HG03354 (cell line): Measurements from ENCODE around the gene SSR3.

Source experiments
- ATAC-seq: cut with Tn5 transposase; IDR thresholded peaks from one replicate; pipeline ENCODE4 v1.9.1; 2021; ENCODE audit warnings: mild to moderate bottlenecking; ENCODE audit not compliant: unreplicated experiment, poor library complexity, severe bottlenecking

The SSR3 gene

GRCh38 chr3:156507285-156507684 lies 47.6 kb downstream of the SSR3 start:
- ATAC-seq: no peak

DNA sequence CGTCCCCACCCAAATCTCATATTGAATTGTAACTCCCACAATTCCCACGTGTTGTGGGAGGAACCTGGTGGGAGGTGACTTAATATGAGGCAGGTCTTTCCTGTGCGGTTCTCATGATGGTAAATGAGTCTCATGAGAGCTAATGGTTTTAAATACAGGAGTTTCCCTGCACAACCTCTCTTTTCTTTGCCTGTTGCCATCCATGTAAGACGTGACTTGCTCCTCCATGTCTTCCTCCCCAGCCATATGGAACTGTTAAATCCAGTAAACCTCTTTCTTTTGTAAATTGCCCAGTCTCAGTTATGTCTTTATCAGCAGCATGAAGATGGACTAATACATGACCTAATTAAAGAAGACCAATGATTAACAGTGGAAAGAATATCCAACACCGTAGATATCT lies 56.6 kb downstream of the SSR3 start:
- no peak for ATAC-seq

- ATAC-seq: no peak
Measured at GRCh38 chr3:156497326-156497725, 57.6 kb downstream of the SSR3 start.

GRCh38 chr3:156495816-156496215 lies 59.1 kb downstream of the SSR3 start:
- no peak for ATAC-seq

- peak; percentile 51 for ATAC-seq
Measured at GRCh38 chr3:156493887-156494286, 61.0 kb downstream of the SSR3 start.

- no peak for ATAC-seq
Measured at GRCh38 chr3:156492801-156493261, 62.1 kb downstream of the SSR3 start.

DNA sequence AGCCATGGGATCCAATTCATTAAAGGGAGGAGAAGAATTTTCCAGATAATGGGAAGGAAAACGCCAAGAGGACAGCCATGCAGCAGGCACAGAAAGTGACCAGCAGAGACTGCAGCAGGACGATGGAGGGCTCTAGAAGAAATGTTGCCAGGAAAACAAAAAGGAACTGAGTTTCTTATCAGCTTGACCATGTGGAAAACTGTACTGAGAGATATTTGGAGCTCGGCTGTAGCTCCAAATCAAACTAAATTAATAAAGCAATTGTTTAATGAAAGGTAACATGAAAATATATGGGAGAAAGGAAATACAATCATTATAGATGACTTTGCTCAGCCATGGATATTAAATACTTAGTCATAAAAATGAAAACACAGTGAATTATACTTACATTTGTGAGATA lies 63.7 kb downstream of the SSR3 start:
- no peak for ATAC-seq
